Measurements from ENCODE around the gene GJA4.
A peak's percentile ranks its signal among the peaks of the same experiment; 100 is the strongest.
"Not testable (repeated sequence)": the region's sequence is repeated elsewhere in the genome, so short reads cannot be mapped to it uniquely, and the experiment has no call there.

The GJA4 gene

GRCh38 chr1:34770891-34771504 is 21.8 kb upstream of the GJA4 start:
- DNase-seq: no peak

GRCh38 chr1:34771573-34772371 is 21.0 kb upstream of the GJA4 start:
- DNase-seq: no peak

DNA sequence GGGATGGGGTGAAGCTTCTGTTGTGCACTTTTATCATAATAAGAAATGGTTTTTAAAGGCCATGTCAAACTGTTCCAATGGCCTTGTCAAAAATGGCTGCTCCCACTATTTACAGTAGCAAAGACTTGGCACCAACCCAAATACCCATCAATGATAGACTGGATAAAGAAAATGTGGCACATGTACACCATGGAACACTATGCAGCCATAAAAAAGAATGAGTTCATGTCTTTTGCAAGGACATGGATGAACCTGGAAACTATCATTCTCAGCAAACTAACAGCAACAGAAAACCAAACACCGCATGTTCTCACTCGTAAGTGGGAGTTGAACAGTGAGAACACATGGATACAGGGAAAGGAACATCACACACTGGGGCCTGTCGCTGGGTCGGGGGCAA is 19.7 kb upstream of the GJA4 start:
- DNase-seq: not testable (repeated sequence)

GRCh38 chr1:34774957-34775356 is 17.8 kb upstream of the GJA4 start:
- no peak for DNase-seq

DNA sequence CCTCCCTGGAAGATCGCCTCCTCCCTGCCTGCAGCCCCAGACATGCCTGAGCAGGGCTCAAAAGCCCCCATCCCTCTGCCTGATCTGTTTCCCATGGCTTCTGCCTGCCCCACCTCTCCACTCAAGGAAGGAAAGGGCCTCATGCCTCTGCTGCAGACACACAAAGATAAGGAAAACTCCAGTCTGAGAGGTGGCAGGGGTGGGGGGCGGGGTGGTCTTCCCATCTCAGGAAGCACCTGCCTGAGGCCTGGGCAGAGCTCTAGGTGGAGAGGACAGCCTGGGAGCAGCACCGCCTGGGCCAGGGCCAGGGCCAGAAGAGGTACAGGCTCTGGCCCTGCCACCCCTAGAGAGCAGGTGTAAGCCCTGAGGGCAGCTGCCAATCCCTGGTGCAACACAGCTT is 15.9 kb upstream of the GJA4 start:
- DNase-seq: no peak

GRCh38 chr1:34777519-34778321 is 15.1 kb upstream of the GJA4 start:
- no peak for DNase-seq

GRCh38 chr1:34778381-34778780 is 14.4 kb upstream of the GJA4 start:
- no peak for DNase-seq

DNA sequence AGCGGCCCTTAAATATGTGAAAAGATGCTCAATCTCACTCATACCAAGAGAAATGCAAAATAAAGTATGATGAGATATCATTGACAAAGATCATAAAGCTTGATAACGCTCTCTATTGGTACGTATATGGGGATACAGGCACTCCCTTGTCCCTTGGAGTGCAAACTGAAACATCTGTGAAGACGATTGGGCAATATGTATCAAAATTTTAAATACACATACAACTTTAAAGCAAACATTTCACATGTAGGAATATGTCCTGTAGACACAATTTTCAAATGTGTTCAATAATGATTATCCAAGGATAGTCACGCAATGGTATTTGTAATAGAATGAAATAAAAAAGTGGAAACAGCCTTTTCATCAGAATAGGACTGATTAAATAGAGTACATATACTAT is 13.8 kb upstream of the GJA4 start:
- DNase-seq: no peak

DNA sequence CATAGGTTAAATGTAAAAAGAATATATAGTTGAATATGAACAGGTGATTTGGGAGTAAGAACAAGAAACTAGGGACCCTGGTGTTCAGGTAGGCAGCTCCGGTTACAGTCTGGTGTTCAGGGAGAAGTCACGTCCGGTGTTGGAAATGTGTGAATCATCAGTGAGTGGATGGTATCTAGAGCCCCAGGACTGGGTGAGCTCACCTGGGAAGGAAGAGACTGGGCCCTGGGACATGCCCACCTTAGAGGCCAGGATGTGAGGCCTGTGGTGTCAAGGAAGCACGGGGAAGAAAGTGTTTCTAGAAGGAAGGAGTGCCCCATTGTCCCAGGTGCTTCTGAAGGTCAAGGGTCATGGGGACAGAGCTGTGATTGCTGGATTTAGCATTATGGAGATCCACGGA is 13.3 kb upstream of the GJA4 start:
- no peak for DNase-seq

- DNase-seq: no peak
Measured at GRCh38 chr1:34779962-34780361, 12.8 kb upstream of the GJA4 start.

DNA sequence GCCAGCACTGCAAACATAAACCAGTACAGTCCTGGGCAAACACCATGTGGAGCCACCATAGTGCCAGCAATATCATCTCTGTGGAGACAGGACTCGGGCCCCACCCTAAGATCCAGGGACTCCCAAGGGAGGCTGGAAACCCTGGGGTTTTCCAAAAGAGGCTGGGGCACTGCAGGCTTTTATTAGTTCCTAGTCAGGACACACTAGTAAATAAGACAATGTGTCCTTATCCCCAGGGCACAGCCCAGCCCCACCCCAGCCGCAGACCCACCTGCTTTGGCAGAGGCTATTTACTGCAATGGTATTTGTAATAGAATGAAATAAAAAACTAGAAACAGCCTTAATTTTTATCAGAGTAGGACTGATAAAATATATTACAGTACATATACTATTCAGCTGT is 12.3 kb upstream of the GJA4 start:
- DNase-seq: no peak

- no peak for DNase-seq
Measured at GRCh38 chr1:34781071-34781843, 11.5 kb upstream of the GJA4 start, which contains the start of gene GJB3. Gene GJB3, plus strand, starts transcription at chr1:34781214. Its CDS starts 3,549 bp downstream, at chr1:34784763.

GRCh38 chr1:34781844-34782391 is 10.9 kb upstream of the GJA4 start:
- no peak for DNase-seq

DNA sequence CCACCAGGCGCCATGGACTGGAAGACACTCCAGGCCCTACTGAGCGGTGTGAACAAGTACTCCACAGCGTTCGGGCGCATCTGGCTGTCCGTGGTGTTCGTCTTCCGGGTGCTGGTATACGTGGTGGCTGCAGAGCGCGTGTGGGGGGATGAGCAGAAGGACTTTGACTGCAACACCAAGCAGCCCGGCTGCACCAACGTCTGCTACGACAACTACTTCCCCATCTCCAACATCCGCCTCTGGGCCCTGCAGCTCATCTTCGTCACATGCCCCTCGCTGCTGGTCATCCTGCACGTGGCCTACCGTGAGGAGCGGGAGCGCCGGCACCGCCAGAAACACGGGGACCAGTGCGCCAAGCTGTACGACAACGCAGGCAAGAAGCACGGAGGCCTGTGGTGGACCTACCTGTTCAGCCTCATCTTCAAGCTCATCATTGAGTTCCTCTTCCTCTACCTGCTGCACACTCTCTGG is 8.0 kb upstream of the GJA4 start:
- DNase-seq: no peak

DNA sequence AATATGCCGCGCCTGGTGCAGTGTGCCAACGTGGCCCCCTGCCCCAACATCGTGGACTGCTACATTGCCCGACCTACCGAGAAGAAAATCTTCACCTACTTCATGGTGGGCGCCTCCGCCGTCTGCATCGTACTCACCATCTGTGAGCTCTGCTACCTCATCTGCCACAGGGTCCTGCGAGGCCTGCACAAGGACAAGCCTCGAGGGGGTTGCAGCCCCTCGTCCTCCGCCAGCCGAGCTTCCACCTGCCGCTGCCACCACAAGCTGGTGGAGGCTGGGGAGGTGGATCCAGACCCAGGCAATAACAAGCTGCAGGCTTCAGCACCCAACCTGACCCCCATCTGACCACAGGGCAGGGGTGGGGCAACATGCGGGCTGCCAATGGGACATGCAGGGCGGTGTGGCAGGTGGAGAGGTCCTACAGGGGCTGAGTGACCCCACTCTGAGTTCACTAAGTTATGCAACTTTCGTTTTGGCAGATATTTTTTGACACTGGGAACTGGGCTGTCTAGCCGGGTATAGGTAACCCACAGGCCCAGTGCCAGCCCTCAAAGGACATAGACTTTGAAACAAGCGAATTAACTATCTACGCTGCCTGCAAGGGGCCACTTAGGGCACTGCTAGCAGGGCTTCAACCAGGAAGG is 7.4 kb upstream of the GJA4 start:
- DNase-seq: no peak

DNA sequence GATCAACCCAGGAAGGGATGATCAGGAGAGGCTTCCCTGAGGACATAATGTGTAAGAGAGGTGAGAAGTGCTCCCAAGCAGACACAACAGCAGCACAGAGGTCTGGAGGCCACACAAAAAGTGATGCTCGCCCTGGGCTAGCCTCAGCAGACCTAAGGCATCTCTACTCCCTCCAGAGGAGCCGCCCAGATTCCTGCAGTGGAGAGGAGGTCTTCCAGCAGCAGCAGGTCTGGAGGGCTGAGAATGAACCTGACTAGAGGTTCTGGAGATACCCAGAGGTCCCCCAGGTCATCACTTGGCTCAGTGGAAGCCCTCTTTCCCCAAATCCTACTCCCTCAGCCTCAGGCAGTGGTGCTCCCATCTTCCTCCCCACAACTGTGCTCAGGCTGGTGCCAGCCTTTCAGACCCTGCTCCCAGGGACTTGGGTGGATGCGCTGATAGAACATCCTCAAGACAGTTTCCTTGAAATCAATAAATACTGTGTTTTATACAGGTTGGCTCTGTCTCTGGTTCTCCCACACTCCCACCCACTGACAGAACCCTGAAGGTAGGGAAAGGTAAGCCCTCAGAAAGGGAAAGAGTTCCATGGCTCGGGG is 6.8 kb upstream of the GJA4 start:
- DNase-seq: no peak

DNA sequence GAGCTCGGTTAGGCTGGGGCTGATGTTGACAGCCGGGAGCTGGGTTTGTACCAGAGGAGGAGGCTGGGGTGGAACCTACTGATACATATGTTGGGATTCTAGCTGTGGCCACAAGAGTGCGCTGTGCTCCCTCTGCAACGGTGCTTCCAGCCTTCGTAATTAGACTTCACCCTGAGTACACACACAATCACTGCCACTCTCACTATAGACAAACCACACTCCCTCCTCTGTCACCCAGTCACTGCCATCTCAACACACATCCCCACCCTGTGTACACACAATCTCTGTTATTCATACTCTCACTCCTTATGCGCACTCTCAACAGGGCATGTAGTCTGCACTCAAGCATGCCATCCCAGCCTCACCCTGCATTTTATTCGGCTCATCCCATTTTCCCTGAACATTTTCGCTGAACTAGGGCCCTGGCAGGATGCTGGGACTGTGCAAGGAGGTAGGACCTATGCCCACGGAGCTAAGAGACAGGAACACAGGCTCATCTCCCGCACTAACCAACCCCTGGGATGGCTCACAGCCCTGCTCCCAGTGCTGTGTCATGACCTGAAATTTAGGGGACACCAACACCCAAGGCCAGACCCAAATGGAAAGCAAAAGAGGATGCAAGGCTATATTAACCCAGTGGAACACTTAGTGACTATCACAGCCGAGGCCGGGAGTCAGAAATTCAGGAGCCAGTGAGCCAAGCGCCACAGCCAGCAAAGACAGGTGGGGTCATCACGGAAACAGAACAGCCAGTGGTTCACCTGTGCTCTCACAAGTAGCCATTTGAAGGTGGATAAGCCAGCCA is 6.1 kb upstream of the GJA4 start:
- DNase-seq: peak; percentile 35

- no peak for DNase-seq
Measured at GRCh38 chr1:34787461-34788420, 5.1 kb upstream of the GJA4 start.

DNA sequence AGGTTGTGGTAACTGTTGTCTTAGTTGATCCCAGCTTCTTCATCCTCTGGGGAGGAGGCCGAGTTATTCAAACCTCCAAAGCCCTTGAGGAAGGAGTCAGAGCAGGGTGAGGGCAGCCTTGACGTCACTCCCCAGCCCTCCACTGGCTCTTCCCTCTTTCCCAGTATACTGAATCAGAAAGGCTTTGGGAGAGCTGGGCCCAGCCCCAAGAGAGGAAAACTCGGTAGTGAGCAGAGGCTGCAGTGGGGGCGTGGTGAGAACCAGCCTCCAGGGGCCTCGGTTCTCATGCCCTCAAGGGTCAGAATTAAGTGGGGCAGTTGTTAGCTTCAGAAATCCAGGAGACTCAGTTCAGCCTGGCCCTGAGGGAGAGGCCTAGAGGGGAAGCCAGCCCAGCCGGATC is 1.8 kb upstream of the GJA4 start:
- no peak for DNase-seq

DNA sequence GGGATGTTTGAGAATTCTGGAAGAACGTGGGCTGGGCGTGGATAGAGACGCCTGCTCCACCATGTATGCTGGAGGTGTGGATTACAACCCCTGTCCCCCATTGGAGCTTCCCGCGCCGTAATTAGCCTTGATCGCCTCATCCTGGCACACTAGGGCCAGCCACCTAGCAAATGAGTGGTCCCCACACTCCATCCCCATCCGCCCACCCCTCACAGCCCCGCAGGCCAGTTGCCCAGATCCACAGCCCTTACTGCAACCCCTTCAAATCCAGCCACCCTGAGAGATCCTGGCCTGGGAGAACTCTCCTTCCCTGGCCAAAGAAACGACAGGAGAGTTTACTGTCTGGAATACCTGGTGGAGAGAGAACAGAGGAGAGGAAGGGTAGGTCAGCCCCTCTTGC is 375 bp upstream of the GJA4 start:
- DNase-seq: no peak

Data from amniotic stem cell (primary cell).